AG09319 (cell line): ENCODE data around the gene MCF2L2.
"Not testable (repeated sequence)": the region's sequence is repeated elsewhere in the genome, so short reads cannot be mapped to it uniquely, and the experiment has no call there.

ENCODE experiments used
- DNase-seq: peaks from one replicate; pipeline ENCODE4 v3.0.0-alpha.2; 2010; ENCODE audit warnings: low read depth; ENCODE audit errors: extremely low read depth
- TF ChIP-seq, protein P1 (sequence below): IDR thresholded peaks from 2 replicates; pipeline ENCODE4 v1.5.1; 2011; ENCODE audit warnings: low read depth, mild to moderate bottlenecking, inconsistent platforms, low read length, moderate library complexity

MCF2L2 gene, protein sequence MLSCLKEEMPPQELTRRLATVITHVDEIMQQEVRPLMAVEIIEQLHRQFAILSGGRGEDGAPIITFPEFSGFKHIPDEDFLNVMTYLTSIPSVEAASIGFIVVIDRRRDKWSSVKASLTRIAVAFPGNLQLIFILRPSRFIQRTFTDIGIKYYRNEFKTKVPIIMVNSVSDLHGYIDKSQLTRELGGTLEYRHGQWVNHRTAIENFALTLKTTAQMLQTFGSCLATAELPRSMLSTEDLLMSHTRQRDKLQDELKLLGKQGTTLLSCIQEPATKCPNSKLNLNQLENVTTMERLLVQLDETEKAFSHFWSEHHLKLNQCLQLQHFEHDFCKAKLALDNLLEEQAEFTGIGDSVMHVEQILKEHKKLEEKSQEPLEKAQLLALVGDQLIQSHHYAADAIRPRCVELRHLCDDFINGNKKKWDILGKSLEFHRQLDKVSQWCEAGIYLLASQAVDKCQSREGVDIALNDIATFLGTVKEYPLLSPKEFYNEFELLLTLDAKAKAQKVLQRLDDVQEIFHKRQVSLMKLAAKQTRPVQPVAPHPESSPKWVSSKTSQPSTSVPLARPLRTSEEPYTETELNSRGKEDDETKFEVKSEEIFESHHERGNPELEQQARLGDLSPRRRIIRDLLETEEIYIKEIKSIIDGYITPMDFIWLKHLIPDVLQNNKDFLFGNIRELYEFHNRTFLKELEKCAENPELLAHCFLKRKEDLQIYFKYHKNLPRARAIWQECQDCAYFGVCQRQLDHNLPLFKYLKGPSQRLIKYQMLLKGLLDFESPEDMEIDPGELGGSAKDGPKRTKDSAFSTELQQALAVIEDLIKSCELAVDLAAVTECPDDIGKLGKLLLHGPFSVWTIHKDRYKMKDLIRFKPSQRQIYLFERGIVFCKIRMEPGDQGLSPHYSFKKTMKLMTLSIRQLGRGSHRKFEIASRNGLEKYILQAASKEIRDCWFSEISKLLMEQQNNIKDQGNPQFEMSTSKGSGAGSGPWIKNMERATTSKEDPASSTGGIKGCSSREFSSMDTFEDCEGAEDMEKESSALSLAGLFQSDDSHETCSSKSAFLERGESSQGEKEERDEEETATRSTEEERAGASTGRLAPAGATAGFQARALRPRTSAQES

DNA sequence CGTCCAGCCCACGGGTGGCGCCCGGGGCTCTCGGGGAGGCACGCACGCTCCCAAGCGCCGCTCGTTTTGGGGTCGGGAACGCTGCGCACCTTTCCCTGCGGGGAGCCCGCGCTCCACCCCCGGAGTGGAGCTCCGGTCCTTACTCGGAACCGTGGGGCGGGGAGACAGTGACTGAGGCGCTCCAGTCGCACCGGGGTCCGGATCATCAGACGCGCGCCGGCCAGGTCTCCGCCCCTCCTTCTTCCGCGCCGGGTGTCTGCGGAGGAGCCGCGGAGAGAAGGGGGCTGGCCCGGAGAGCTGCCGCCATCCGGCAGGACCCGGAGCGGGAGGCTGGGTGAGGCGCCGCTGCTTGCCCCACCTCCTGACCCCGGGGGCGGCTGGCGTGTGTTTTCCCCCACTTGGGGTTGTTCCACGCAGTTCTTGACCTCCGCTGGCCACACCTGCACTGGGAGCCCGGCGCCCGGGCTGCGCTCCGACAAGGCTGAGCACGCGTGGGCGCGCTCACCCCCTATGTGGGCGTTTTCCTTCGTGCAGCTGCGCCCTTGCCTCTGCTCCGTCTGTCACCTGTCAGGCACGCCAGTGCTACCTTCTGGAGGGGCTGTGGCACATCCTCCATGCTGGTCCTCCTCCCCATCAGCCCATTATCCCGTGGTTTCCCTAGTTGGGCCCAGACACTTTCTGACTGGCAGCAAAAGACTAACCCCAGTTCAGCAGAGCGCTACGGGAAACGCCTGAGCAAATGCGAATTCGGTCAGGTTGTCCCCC, at the start of gene MCF2L2:
Gene MCF2L2 (minus strand): TSS at position 173 of the 765 bp plus-strand sequence. CDS start 642 bp downstream, outside the sequence.
- TF ChIP-seq, protein P1, sequence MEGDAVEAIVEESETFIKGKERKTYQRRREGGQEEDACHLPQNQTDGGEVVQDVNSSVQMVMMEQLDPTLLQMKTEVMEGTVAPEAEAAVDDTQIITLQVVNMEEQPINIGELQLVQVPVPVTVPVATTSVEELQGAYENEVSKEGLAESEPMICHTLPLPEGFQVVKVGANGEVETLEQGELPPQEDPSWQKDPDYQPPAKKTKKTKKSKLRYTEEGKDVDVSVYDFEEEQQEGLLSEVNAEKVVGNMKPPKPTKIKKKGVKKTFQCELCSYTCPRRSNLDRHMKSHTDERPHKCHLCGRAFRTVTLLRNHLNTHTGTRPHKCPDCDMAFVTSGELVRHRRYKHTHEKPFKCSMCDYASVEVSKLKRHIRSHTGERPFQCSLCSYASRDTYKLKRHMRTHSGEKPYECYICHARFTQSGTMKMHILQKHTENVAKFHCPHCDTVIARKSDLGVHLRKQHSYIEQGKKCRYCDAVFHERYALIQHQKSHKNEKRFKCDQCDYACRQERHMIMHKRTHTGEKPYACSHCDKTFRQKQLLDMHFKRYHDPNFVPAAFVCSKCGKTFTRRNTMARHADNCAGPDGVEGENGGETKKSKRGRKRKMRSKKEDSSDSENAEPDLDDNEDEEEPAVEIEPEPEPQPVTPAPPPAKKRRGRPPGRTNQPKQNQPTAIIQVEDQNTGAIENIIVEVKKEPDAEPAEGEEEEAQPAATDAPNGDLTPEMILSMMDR: no peak
- no peak for DNase-seq

DNA sequence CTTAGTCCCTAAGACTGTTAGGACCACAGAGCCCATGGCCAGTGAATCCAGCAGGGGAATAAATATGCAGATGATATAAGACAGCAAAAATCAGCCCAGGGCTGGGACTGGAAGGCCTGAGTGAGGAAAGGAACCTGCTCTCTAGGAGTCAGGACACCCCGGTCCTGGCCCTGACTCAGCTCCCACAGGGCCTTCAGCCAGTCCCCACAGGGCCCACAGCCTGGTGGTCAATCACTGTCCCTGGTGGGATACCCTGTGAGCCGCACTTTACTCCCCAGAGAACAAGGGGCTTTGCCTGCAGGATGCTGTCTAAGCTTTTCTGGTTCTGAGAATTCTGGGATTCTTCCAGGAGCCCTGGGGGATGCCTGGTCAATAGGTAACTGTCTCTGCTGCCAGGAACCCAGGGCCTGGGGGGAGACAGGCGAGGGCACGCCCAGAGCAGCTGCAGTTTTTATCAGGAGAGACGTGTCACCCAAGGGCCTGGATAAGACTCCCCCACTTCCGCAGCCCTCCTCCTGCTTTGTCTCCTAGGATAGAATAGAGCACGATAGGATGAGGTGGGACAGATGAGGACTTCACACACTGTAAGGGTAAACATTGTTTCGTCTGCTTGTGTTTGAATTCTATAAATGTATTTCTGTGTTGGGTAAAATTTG, 49.5 kb upstream of the MCF2L2 start:
- no peak for DNase-seq
- TF ChIP-seq, protein P1: no peak

DNA sequence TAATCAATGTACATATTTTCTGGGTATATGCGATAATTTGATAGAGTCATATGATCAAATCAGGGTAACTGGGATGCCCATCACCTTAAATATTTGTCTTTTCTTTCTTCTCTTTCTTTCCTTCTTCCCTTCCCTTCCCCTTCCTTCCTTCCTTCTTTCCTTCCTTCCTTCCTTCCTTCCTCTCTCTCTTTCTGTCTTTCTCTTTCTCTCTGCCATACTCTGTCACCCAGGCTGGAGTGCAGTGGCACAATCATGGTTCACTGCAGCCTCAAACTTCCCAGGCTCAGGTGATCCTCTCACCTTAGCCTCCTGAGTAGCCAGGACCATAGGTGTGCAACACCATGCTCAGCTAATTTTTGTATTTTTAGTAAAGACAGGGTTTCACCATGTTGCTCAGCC, 47.3 kb upstream of the MCF2L2 start:
- not testable (repeated sequence) for DNase-seq

DNA sequence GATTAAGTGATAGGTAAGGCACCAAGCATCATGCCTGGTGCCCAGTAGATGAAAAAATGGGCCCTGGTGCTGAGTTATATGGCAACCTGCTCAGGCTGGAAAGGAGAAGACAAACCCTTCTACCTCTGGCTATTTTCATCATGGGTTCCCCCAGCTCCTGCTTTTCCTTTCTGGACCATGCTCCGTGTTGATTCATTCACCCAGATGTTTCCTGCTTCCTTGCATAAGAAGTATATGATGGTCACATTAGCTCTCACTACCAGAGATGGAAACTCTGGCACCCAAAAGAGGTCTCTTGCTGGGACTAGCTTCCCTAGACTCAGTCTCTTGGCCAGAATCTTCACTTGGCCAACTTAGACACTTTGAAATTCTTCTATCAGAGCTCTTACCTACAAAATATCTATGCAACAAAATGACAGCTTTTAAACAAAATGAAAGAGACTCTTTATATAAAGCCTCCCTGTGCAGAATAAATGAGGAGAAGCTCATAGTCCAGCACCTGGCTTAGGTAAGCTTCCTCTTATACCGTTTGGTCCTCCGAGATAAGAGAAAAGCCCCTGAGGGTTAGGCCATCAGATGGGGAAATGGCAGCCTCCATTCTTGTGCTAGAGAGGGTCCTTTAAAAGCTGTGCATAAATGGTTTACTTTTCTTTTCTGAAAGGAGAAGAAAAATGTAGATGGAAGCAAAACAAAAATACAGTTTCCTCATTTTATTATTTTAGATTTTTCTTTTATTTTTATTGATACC, 46.8 kb upstream of the MCF2L2 start:
- DNase-seq: no peak
- TF ChIP-seq, protein P1: no peak

DNA sequence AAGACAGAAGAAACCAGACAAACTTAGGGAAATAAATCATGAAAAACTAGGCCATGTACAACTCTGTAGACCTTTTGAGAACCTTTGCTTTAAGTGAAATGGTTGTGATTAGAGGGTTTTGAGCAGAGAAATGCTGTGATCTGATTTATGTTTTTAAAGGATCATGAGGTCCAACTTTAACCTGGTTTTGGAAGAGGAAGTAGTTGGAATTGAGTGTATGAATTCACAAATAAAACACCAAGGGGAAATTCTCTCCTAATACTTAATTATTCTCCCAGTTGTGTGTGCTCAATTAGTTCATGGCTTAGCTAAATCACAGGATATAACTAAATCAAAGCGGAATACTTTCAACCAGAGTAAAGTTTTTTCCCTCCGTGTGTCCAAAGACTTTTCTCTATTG, 45.5 kb upstream of the MCF2L2 start:
- TF ChIP-seq, protein P1: no peak
- DNase-seq: no peak

DNA sequence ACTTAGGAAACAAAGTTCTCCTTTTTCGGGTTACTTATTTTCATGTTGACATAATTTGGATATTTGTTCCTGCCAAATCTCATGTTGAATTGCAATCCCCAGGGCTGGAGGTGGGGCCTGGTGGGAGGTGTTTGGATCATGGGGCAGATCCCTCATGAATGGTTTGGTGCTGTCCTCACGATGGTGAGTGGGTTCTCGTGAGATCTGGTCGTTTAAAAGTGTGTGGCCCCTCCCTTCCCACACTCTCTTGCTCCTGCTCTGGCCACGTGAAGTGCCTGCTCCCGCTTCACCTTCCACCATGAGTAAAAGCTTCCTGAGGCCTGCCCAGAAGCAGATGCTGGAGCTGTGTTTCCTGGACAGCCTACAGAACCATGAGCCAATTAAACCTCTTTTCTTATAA, 43.7 kb upstream of the MCF2L2 start:
- TF ChIP-seq, protein P1: no peak
- DNase-seq: no peak
